SU-DHL-6 (cell line): Measurements from ENCODE around the gene EML6.
A peak's percentile ranks its signal among the peaks of the same experiment; 100 is the strongest.

Experiments
- H2AFZ ChIP-seq: fragments of 200-600 bp; sonication (generic); 2 replicates; pipeline ENCODE4 v1.6.1; 2014; ENCODE audit warnings: low read depth, mild to moderate bottlenecking, moderate library complexity, mixed read lengths, antibody characterized with exemption, low read length; ENCODE audit not compliant: severe bottlenecking
- H3F3A ChIP-seq: fragments of 200-600 bp; shearing (Covaris generic); 2 replicates; pipeline ENCODE4 v1.6.0; 2016; ENCODE audit warnings: antibody characterized with exemption, mild to moderate bottlenecking; ENCODE audit not compliant: insufficient read depth
- H3K27ac ChIP-seq: fragments of 200-600 bp; sonication (generic); 2 replicates; pipeline ENCODE4 v1.5.1; 2016; ENCODE audit warnings: low read depth, mild to moderate bottlenecking, low read length, moderate library complexity, mixed read lengths
- H3K27me3 ChIP-seq: fragments of 200-600 bp; sonication (generic), shearing (Covaris generic); 2 replicates; pipeline ENCODE4 v1.6.0; 2014; ENCODE audit warnings: mild to moderate bottlenecking, low read length
- H3K36me3 ChIP-seq: fragments of 200-600 bp; sonication (generic); 2 replicates; pipeline ENCODE4 v1.6.1; 2014; ENCODE audit warnings: mild to moderate bottlenecking, low read length, mixed read lengths
- H3K4me2 ChIP-seq: fragments of 300-600, 200-600 bp; shearing (Covaris generic), sonication (generic); 2 replicates; pipeline ENCODE4 v1.6.0; 2014; ENCODE audit warnings: low read length, low read depth, mild to moderate bottlenecking; ENCODE audit not compliant: poor library complexity, severe bottlenecking
- H3K4me3 ChIP-seq: fragments of 200-600 bp; sonication (generic); 2 replicates; pipeline ENCODE4 v1.5.1; 2014; ENCODE audit warnings: antibody characterized with exemption, low read length, mild to moderate bottlenecking, mixed read lengths; ENCODE audit not compliant: insufficient read depth, poor library complexity, severe bottlenecking
- H3K79me2 ChIP-seq: fragments of 200-600 bp; sonication (generic); 2 replicates; pipeline ENCODE4 v1.6.1; 2014; ENCODE audit warnings: mild to moderate bottlenecking, low read length, moderate library complexity; ENCODE audit not compliant: insufficient read depth
- H3K9ac ChIP-seq: fragments of 200-600 bp; sonication (generic); 2 replicates; pipeline ENCODE4 v1.7.0; 2014; ENCODE audit warnings: mild to moderate bottlenecking, low read length
- H3K9me2 ChIP-seq: fragments of 200-600 bp; sonication (generic); replicated peaks from 2 replicates; pipeline ENCODE4 v1.6.1; 2014; ENCODE audit warnings: low read length; ENCODE audit not compliant: insufficient read depth
- H3K9me3 ChIP-seq: fragments of 200-600 bp; sonication (generic); 2 replicates; pipeline ENCODE4 v1.6.1; 2014; ENCODE audit warnings: low read length, mixed read lengths; ENCODE audit not compliant: insufficient read depth
- H4K20me1 ChIP-seq: fragments of 200-600 bp; sonication (generic); 2 replicates; pipeline ENCODE4 v1.6.1; 2014; ENCODE audit warnings: low read depth, mild to moderate bottlenecking, antibody characterized with exemption, low read length, moderate library complexity, mixed read lengths
- CTCF ChIP-seq: fragments of 200-600 bp; sonication (generic); IDR thresholded peaks from one replicate; pipeline ENCODE4 v1.5.1; 2017; ENCODE audit warnings: antibody characterized with exemption, mild to moderate bottlenecking, low read length, moderate library complexity; ENCODE audit not compliant: insufficient read depth, poor library complexity, severe bottlenecking
- EZH2phosphoT487 ChIP-seq: fragments of 200-600 bp; sonication (generic), shearing (Covaris generic); conservative IDR thresholded peaks from 2 replicates; pipeline ENCODE4 v1.6.1; 2018; ENCODE audit warnings: mild to moderate bottlenecking, antibody characterized with exemption, low read length, moderate library complexity, mixed read lengths

EML6 gene

GRCh38 chr2:54726431-54726830 lies 3.0 kb downstream of the EML6 start:
- Histone ChIP-seq H3K9me3 (no peaks in the 10 kb centered on the region), H3K9me2 (no peaks in the 10 kb centered on the region), H2AFZ (no peak overlapping the region), H3K79me2 (peaks cover 18% of the 10 kb centered on the region; the same call in 1 of the 2 replicates), H3K9ac (0 out of 2 replicates have a peak overlapping the region, but pooled peaks have one; percentile 73), H3K36me3 (no peaks in the 10 kb centered on the region), H3K27me3 (no peaks in the 10 kb centered on the region), H3K27ac (peak overlapping the region; percentile 9; the same call in 1 of the 2 replicates), H3K4me2 (peak overlapping the region; percentile 84), H3K4me3 (no peak overlapping the region), H4K20me1 (no peaks in the 10 kb centered on the region; the same call in 1 of the 2 replicates), H3F3A (peaks cover 10% of the 10 kb centered on the region; the same call in 1 of the 2 replicates)
- TF ChIP-seq EZH2phosphoT487 (no peak), CTCF (no peak)

DNA sequence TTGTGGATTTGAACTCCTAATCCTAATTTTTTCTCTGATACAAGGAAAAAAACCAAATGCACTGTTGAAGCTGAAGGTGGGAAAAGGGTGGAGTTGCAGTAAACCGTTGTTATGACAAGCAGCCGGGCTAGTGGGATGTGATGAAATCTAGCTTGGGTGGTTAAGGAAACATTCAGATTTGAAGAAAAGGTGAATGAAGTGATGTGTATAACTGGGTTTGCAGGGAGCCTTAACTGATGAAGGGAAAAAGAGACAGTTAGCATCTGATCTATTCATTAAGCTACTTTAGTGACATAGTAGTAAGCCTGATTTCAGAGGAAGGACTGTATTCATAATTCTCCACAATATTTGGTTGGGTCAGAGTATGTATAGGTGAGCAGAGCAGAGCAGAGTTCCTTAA lies 3.5 kb downstream of the EML6 start:
- no peak overlapping the region for H3K9ac ChIP-seq

GRCh38 chr2:54728669-54729120 lies 5.2 kb downstream of the EML6 start:
- Histone ChIP-seq H2AFZ (no peak overlapping the region), H3K4me2 (no peak overlapping the region), H3K9ac (no peak overlapping the region), H3K36me3 (0 out of 2 replicates have a peak, but pooled peaks cover 6% of the 10 kb centered on the region), H3K27ac (no peak overlapping the region), H4K20me1 (no peaks in the 10 kb centered on the region; the same call in 1 of the 2 replicates), H3F3A (peaks cover 10% of the 10 kb centered on the region; the same call in 1 of the 2 replicates), H3K79me2 (peaks cover 18% of the 10 kb centered on the region; the same call in 1 of the 2 replicates), H3K4me3 (no peak overlapping the region), H3K9me2 (no peaks in the 10 kb centered on the region), H3K9me3 (no peaks in the 10 kb centered on the region; the same call in 1 of the 2 replicates), H3K27me3 (no peaks in the 10 kb centered on the region)
- TF ChIP-seq CTCF (no peak), EZH2phosphoT487 (no peak)

More for the DNA sequence above, 3.5 kb downstream of the EML6 start:
- Histone ChIP-seq H3K79me2 (peaks cover 18% of the 10 kb centered on the region; the same call in 1 of the 2 replicates), H3K4me2 (peak overlapping the region; percentile 84), H3K9me2 (no peaks in the 10 kb centered on the region), H3K36me3 (0 out of 2 replicates have a peak, but pooled peaks cover under 1% of the 10 kb centered on the region), H3K9me3 (no peaks in the 10 kb centered on the region; the same call in 1 of the 2 replicates), H3K4me3 (no peak overlapping the region), H4K20me1 (no peaks in the 10 kb centered on the region; the same call in 1 of the 2 replicates), H3F3A (peaks cover 10% of the 10 kb centered on the region; the same call in 1 of the 2 replicates), H2AFZ (no peak overlapping the region), H3K27ac (no peak overlapping the region), H3K27me3 (no peaks in the 10 kb centered on the region)
- no peak for TF ChIP-seq CTCF
- no peak for TF ChIP-seq EZH2phosphoT487
